GM18870 (cell line): ENCODE measurements around the gene MTUS2.
"Not testable (repeated sequence)": the region's sequence is repeated elsewhere in the genome, so short reads cannot be mapped to it uniquely, and the experiment has no call there.

Experiments used
- ATAC-seq: cut with Tn5 transposase; IDR thresholded peaks from one replicate; pipeline ENCODE4 v1.9.1; 2021; ENCODE audit warnings: moderate library complexity; ENCODE audit not compliant: unreplicated experiment

Gene MTUS2

DNA sequence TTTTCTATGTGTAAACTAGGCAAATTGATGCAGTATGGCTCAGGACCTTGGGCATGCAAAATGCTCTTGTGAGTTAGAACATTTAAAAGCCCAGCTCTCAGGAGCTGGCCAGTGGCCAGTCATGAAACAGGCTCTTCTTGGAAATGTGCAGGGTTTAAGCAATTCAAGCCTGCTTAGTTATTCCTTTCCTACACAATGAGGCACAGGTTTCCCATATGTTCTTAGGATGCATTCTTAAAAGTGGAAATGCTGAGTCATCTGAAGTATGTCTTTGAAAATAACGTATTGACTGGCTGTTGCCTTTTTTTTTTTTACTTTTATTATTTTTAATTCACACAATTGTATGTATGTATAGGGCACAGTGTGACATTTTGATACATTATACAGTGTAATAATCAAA lies 474.7 kb downstream of the MTUS2 start:
- no peak for ATAC-seq

DNA sequence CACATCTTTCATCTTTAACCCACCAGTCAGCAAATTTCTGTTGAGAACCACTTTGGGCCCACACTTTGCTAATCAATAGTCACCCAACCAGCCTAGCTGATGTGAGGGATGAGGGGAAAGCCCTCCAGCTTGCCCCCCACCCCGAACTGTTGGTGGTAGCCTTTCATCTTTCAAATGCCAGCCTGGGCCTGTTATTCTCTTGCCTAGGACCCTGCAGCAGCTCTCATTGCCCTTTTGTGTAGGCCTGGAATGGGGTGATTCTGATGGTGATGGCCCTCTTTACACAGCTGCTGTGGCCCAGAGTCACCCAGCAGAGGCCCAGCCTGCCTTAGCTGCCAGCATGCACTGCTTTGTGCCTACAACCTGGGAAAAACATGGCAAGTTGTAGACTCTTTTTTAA lies 480.9 kb downstream of the MTUS2 start:
- no peak for ATAC-seq

DNA sequence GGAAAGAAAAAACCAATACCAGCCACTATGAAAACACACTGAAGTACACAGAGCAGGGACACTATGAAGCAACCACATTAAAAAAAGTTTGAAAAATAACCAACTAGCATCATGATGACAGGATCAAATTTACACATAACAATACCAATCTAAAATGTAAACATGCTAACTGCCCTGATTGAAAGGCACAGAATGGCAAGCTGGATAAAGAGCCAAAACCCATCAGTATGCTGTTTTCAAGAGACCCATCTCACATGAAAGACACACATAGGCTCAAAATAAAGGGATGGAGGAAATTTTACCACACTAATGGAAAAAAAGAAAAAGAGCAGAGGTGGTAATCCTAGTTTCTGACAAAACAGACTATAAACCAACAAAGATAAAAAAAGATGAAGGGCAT lies 484.0 kb downstream of the MTUS2 start:
- ATAC-seq = no peak

DNA sequence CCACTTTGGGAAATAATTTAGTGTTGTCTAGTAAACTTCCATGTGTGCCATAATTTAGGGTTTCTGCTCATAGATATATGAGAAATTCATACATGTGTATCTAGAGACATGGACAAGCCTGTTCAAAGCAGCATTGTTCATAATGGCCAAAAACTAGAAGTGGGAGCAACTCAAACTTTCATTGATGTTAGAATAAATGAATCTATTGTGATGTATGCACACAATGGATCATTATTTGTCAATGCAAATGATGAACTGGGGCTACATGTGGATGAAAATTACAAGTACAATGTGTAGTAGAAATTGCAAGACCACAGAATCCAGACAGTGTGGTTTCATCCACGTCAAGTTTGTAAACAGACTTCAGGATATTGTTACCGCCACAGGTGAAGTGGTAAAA lies 490.7 kb downstream of the MTUS2 start:
- no peak for ATAC-seq

DNA sequence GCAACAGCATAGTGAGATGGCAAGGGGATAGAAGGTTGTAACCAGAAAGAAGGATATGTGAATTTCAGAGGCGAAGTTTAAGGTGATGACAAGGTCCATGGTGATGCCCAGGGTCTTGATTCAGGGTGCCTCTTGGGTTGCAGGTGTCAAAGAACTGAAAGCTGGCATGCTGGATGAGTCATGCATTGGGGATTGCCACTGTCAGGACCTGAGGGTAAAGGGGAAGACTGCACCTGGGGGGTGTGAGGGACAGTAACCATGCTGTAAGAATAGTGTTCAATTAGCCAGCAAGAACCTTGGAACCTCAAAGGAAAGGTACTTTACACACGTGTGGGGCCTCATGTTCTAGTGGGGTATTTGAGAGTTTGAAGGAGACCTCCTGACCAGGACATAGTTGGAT lies 495.7 kb downstream of the MTUS2 start:
- no peak for ATAC-seq

DNA sequence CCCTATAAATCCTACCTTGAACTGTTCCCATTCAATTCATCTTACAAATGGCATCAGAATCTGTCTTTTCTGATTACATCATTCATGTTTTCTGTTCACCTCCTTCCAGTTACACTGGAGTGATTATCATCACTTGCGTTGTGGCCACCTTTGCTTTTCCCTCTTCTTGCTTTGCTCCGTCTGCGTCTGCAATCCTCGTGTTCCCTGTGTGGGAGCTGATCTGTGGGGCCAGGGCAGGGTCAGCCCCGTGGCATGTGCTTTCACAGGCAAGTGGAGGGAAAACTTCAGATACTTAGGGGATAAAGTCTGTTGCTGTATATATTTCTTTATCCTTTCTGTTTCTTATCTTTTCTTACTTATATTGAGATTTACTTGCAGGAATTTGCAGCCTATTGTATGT lies 497.7 kb downstream of the MTUS2 start:
- no peak for ATAC-seq

DNA sequence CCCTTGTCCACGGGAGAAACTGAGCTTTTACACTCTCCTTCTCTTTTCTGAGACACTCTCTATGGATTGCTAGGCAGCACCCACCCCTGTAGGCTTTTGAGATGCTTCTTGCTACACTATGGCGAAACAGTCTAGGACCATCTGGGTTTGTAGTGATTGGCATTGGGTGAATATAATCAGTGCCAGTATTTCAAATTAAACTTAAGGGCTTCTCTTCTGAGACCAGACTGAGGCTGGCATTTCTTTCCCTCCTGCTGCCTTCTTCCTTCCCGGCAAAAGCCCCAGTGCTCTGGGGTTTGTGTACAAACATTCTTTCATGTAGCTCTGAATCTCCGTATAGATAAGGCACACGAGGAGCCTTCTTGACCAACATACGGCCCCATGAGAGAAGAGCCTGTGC lies 498.6 kb downstream of the MTUS2 start:
- no peak for ATAC-seq

DNA sequence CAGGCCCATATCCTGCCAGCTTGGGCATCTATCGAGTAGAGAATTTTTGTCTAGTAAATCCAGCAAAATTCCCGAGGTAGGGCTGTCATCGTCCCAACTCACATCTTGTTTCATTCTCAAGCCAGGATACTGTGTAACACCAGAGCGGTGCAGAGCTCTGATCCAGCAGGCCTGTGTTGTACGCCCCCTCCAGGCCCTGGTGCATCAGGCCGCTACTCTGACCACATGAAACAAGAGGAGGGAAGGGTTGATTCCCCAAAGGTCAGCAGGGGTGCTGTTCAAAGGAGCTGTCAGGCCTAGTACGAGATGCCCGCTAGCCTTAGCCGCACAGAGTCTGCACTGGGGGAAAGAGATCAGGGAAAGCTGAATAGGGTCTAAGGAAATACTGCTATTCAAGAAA lies 499.3 kb downstream of the MTUS2 start:
- no peak for ATAC-seq

DNA sequence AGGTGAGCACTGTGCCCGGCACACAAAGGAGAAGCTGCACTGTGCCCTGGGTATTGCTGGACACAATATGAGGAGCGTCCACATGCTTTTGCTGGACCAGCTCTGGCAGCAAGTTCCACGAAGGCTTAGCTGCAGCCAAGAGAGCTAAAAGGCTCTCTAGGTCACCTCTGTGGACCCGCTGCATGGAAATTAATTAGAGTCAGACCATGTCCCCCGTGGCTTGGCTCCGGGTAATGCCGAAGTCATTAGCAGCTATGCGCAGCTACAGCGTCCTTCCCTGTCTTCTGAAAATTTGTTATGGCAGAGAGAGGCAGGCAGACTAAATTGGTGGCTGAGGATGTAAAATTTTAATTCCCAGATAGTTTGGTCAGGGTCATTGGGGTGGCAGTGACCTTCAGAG lies 503.8 kb downstream of the MTUS2 start:
- ATAC-seq = no peak

DNA sequence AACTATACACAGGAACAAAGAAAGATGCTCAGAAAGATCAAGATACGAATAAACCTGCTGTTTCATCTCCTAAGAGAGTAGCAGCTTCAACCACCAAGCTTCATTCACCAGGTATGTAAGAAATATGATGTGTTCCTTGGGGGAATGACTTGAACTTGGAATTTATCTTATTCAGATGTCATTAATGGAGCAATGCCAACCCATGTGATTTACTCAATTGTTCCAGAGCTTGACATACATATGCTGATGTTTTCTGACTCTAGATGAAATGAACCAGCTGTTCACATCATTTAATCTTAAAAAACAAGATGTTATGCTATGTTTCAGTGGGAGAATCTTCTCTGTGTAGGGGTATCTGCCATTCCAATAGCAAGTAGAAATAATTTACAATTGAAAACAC lies 504.5 kb downstream of the MTUS2 start:
- no peak for ATAC-seq

DNA sequence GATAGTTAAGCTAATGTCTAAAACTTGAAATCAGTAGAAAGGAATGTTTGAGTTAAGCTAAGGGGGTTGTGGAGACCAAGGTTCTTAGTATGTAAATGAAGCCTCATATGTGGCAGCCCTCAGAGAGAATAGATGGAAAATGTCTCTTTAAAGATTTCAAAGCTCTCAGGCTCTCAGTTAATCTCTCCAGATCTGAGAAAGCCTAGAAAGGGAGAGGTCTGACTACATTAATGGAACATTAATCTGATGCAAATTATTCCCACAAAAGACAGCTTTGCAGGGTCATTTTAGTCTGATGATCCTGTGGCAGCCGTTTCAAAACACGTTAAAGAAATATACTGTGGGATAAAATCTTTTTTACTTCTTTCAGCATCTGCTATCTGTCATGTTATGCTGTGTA lies 508.4 kb downstream of the MTUS2 start:
- ATAC-seq = no peak

DNA sequence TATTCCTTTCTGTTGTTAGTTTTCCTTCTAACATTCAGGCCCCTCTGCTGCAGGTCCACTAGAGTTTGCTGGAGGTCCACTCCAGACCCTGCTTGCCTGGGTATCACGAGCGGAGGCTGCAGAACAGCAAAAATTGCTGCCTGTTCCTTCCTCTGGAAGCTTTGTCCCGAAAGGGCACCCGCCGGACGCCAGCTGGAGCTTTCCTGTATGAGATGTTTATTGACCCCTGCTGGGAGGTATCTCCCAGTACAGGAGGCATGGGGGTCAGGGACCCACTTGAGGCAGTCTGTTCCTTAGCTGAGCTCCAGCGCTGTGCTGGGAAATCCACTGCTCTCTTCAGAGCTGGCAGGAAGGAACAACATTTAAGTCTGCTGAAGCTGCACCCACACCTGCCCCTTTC lies 516.2 kb downstream of the MTUS2 start:
- ATAC-seq = no peak

DNA sequence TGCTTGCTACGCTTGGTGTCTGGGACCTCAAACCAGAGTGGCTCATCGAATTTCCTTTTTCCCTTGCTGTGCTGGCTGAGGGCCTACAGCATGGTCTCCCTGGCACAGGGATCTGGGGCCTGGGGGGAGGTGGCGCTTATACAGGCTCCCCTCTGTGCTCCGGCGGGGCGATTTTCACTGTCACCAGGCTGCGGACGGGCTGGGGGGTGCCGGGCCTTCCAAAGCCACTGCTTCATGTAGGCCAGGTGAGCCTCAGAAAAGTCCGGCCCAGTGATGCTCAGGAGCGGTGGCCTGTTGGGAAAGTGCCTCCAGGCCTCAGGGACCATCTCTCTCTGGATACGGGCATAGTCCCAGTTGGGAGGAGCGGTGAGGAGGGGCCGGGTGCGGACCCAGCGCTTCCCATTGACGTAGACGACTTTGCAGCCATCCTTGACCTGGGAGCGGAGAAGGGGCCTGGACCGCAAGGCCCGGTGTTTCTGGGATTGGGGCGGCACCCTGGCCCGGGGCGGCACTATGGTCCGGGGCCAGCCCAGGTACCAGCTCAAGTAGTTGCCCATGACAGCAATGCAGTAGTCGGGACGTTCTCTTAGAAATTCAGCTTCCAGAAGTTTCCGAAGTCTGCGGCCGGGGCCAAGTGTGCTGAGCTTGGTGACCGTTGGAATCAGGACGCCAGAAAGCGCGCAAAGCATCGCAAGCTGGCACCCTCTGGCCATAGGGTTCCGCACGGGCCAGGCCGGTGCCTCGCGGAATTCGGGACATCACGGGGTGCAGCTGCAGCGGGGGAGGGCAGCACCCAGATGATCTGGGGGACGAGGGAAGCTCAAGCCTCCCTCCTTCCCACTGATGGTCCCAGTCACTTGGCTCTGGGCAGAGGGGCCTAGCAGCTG lies 519.5 kb downstream of the MTUS2 start:
- no peak for ATAC-seq

DNA sequence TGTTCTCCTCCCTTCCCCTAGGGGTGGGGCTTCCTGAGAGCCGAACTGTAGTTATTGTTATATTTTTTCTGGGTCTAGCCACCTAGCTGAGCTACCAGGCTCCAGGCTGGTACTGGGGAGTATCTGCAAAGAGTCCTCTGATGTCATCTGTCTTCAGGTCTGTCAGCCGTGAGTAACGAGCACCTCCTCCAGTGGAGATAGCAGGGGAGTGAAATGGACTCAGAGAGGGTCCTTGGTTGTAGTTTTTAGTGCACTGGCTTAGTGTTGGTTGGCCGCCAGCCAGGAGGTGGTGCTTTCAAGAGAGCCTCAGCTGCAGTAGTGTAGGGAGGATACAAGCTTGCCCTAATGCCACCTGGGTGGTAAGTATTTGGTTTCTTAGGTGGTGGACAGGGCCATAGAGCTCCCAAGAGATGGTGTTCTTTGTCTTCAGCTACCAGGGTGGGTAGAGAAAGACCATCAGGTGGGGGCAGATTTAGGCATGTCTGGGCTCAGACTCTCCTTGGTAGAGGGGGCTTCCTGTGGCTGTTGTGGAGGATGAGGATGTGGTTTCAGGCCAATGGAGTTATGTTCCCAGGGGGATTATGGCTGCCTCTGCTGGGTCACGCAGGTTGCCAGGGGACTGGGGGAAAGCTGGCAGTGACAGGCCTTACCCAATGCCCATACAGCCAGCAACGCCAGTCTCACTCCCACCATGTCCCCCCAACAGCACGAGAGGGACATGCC lies 525.9 kb downstream of the MTUS2 start:
- ATAC-seq = not testable (repeated sequence)

DNA sequence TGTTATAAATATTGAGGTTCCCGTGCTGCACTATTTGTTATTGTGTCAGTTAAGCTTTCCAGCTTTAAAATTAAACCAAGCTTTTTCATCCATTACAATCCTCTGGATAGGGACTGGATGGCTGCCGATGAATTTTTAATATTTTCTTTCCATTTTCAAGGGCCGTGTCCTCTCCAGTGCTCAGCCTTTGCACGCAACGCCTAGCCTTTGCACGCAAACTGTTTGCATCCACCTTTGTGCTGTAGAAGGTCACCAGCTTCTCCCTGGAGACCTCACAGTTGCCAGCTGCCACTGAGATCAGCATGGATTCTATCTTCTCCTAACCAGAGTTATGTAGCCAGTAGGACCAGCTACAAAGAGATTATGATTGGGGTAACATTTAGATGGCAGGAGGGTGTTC lies 534.9 kb downstream of the MTUS2 start:
- ATAC-seq = no peak

DNA sequence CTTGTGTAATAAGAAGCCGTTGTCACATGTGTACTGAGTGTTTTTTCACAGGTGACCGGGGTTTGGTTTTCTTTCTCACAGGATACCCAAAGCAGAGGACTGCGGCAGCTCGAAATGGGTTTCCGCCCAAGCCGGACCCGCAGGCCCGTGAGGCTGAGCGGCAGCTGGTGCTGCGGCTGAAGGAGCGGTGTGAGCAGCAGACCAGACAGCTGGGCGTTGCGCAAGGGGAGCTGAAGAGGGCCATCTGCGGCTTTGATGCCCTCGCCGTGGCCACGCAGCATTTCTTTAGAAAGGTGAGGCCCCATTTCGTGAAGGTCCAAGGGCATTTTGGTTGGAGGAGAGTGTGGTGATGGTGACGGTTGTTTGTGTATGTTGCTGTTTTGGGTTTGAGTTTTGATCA lies 539.0 kb downstream of the MTUS2 start:
- no peak for ATAC-seq

DNA sequence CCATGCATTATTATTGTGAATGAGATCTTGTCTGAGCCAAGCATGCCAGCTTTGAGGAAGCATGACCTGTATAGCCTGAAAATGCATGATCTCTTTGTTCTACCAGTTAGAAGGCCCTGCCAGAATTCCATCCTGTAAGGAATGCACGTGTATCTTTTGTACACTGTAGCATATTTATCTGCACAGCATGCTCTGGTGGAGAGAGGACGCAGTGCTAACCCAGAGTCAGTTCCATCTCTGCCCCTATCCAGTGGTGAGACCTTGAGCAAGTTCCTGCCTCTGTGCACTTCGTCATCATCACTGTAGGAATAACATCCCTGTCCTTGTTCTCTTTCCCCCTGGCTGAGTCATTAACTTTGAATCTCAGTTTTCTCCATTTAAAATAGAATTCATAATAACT lies 541.6 kb downstream of the MTUS2 start:
- ATAC-seq = no peak

DNA sequence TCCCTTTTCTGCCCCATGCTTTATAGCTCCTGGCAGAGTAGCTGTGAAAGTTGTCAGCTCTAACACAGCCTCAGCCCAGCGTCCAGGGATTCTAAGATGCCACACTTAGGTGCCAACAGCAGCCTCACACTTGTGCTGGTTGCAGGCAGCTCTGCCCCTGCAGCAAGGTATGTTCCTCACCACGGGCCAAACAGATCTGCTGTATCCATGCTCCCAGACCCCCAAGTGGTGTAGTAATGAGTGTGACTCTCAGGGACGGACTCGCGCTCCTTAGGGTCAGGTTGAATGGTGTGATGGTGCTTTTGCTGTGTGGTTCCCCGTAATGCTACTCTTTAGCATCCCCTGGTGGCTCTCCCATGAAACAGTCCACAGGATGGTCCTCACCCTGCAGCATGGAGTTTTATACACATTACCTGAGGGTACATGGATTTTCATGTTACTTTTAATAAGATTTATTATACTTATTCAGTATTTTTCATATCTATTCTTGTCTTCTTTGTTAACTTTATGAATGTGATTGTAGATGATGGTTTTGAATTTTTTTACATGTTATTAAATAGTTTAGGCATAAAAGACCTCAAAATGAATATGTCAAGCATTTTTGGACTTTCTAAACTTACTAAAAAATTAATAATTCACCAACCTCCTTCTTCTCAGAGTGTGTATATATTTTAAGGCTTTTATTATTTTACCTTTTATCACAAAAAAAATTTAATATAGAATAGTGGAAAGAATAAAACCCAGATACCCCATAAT lies 542.9 kb downstream of the MTUS2 start:
- peak; percentile 75 for ATAC-seq

DNA sequence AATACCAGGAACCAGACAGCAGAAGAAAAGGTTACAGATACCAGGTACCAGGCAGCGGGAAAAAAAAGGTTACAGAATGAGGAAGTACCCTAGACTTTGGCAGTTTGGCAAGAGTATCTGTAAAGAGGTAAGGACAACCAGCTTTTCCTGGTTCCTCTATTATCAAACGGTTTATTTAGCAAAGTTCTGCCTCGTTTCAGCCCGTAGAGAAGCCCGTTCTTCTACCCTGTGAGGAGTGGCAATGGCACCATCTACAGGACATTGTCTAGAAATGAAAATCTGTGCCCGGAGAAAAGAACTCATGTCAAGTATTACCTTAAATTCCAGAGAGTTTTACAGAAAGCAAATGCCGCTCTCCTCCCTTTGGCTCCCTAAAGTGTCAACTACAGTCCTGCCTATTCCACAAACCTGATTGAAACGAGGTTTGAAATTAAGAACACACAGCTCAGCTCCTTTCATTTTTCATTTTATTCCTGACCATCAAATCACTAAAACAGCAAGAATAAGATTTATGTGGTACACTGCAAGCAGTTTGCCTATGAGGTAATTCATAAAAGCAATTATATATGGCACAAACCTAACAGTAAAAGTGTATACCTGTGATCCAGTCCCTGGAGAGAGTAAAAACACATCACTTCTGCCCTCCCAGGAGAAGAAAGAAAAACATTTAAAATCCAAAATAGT lies 549.1 kb downstream of the MTUS2 start:
- ATAC-seq = no peak

DNA sequence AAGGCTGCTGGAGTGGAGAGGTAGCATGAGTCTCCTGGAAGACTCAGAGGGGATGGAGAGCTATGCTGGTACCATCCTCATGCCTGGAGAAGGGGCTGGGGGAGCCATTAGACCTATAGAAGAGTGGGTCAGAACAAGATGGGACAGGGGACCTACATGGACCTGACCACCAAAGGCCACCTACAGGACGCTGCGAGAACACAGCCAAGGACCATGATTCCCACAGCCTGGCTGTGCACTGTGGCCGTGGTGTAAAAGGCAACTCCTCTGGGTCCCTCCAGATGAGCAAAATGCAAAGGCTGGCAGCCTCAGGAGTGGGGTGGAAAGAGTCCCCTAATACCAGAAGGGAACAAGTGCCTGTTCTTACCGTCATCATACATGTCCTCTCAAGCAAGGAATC lies 559.1 kb downstream of the MTUS2 start:
- ATAC-seq = no peak

DNA sequence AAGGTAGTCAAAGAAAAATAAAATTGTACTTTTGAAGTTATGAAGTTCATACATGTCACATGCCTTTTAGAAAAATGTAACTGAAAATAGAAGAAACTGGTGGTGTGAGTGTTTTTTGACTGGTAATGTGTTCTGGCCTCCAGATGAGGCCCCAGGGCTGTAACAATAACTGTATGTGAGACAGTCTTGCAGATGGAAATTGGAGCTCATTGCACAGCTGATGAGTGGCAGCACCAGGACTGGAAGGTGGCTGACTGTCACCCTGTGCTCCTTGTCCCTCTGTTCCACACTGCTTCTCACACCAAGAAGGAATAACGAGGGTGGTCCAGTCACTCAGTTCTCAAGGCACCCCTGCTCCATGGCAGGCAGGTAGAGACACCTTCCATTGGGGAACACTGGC lies 559.7 kb downstream of the MTUS2 start:
- no peak for ATAC-seq
